IMR-90 (cell line): ENCODE results near the gene LIN9. TPM values are rescaled to one million over a fixed set of nuclear protein-coding genes. Genes with fewer than 3 reads are reported as not detected.
A peak's percentile ranks its signal among the peaks of the same experiment; 100 is the strongest.

Source experiments
- ATAC-seq: fragments of 200-7000 bp; cut with Tn5 transposase; 2 replicates; pipeline ENCODE4 v1.9.1; 2020; ENCODE audit warnings: low read depth, mild to moderate bottlenecking, moderate library complexity
- BruUV-seq: library from RNA; stranded (reverse); fragments of 400-500 nt; replicated peaks from 2 replicates; lab custom pipeline; 2021; lab: Mats Ljungman, UMichigan
- CTCF ChIA-PET: fragments of 300-600 bp; formaldehyde crosslinking; extraction: SDS; loops from one replicate; lab custom pipeline; 2021; ENCODE audit warnings: antibody characterized with exemption; lab: Yijun Ruan, JAX
- POLR2A ChIA-PET: fragments of 300-600 bp; sonication (Branson Sonifier 250); formaldehyde crosslinking; loops from one replicate; lab custom pipeline; 2022; ENCODE audit warnings: antibody characterized with exemption; ENCODE audit not compliant: unreplicated experiment; lab: Charles Lee
- DNase-seq: peaks from one replicate; pipeline ENCODE4 v3.0.0; 2013
- H2AFZ ChIP-seq: replicated peaks from 2 replicates; pipeline ENCODE3; 2013; ENCODE audit warnings: low read length, mild to moderate bottlenecking; ENCODE audit not compliant: poor library complexity
- H2AK5ac ChIP-seq: 2 replicates; pipeline ENCODE4 v1.6.1; 2013; ENCODE audit warnings: low read depth, low read length, inconsistent platforms
- H2AK9ac ChIP-seq: replicated peaks from 2 replicates; pipeline ENCODE3; 2013; ENCODE audit warnings: mild to moderate bottlenecking, low read depth, low read length, moderate library complexity; ENCODE audit not compliant: poor library complexity
- H2BK120ac ChIP-seq: 2 replicates; pipeline ENCODE4 v1.6.1; 2013; ENCODE audit warnings: low read depth, low read length, inconsistent platforms
- H2BK15ac ChIP-seq: 3 replicates; pipeline ENCODE4 v1.6.1; 2013; ENCODE audit warnings: low read depth, low read length, inconsistent platforms
- H2BK20ac ChIP-seq: 2 replicates; pipeline ENCODE4 v1.6.1; 2013; ENCODE audit warnings: low read depth, mild to moderate bottlenecking, inconsistent platforms, low read length, moderate library complexity
- H2BK5ac ChIP-seq: 2 replicates; pipeline ENCODE4 v1.6.1; 2013; ENCODE audit warnings: mild to moderate bottlenecking, low read depth, low read length, inconsistent platforms; ENCODE audit not compliant: poor library complexity, severe bottlenecking
- H3K14ac ChIP-seq: replicated peaks from 2 replicates; pipeline ENCODE4 v1.6.1; 2013; ENCODE audit warnings: low read depth, low read length, inconsistent platforms
- H3K18ac ChIP-seq: 2 replicates; pipeline ENCODE4 v1.6.1; 2013; ENCODE audit warnings: low read depth, low read length, control low read depth
- H3K23ac ChIP-seq: 2 replicates; pipeline ENCODE4 v1.6.1; 2013; ENCODE audit warnings: low read depth, low read length, inconsistent platforms
- H3K27ac ChIP-seq: 2 replicates; pipeline ENCODE4 v1.5.1; 2013; ENCODE audit warnings: mild to moderate bottlenecking, control low read depth, low read length; ENCODE audit not compliant: insufficient read depth
- H3K27me3 ChIP-seq: 2 replicates; pipeline ENCODE4 v1.6.1; 2013; ENCODE audit warnings: low read length; ENCODE audit not compliant: control insufficient read depth, insufficient read depth
- H3K36me3 ChIP-seq: 2 replicates; pipeline ENCODE4 v1.6.1; 2013; ENCODE audit warnings: low read length, mixed read lengths; ENCODE audit not compliant: control insufficient read depth, insufficient read depth
- H3K4ac ChIP-seq: 2 replicates; pipeline ENCODE4 v1.6.1; 2013; ENCODE audit warnings: low read depth, low read length, inconsistent platforms
- H3K4me1 ChIP-seq: 2 replicates; pipeline ENCODE4 v1.6.1; 2013; ENCODE audit warnings: low read length, mixed read lengths; ENCODE audit not compliant: control insufficient read depth, insufficient read depth
- H3K4me2 ChIP-seq: 2 replicates; pipeline ENCODE4 v1.6.1; 2013; ENCODE audit warnings: low read depth, mild to moderate bottlenecking, control low read depth, low read length, moderate library complexity
- H3K4me3 ChIP-seq: 2 replicates; pipeline ENCODE4 v1.5.1; 2013; ENCODE audit warnings: low read depth, mild to moderate bottlenecking, control low read depth, low read length, moderate library complexity; ENCODE audit not compliant: insufficient read depth
- H3K56ac ChIP-seq: 2 replicates; pipeline ENCODE4 v1.6.1; 2013; ENCODE audit warnings: low read length, inconsistent platforms; ENCODE audit not compliant: insufficient read depth; ENCODE audit errors: extremely low read depth
- H3K79me1 ChIP-seq, 2 experiments: 2 replicates each; pipeline ENCODE4 v1.6.1; 2013; ENCODE audit warnings: low read length in 2 of 2, inconsistent platforms in 1 of 2, low read depth in 1 of 2
- H3K9ac ChIP-seq: 2 replicates; pipeline ENCODE4 v1.6.1; 2013; ENCODE audit warnings: low read depth, low read length, control low read depth
- H3K9me1 ChIP-seq: 2 replicates; pipeline ENCODE4 v1.6.1; 2013; ENCODE audit warnings: low read length, inconsistent platforms; ENCODE audit not compliant: insufficient read depth
- H3K9me3 ChIP-seq: 2 replicates; pipeline ENCODE4 v1.6.1; 2013; ENCODE audit warnings: low read length; ENCODE audit not compliant: control insufficient read depth, insufficient read depth
- H4K20me1 ChIP-seq: 2 replicates; pipeline ENCODE4 v1.6.1; 2013; ENCODE audit warnings: low read length, inconsistent platforms; ENCODE audit not compliant: insufficient read depth
- H4K5ac ChIP-seq: 2 replicates; pipeline ENCODE4 v1.6.1; 2013; ENCODE audit warnings: mild to moderate bottlenecking, low read depth, low read length, control low read depth
- H4K8ac ChIP-seq, 2 experiments: 2 replicates each; pipeline ENCODE4 v1.6.1; 2013; ENCODE audit warnings: low read depth in 2 of 2, low read length in 2 of 2, control low read depth in 1 of 2, inconsistent platforms in 1 of 2
- H4K91ac ChIP-seq: 2 replicates; pipeline ENCODE4 v1.6.1; 2013; ENCODE audit warnings: low read depth, low read length, inconsistent platforms; ENCODE audit not compliant: insufficient read depth
- BHLHE40 ChIP-seq: fragments of 150-350 bp; IDR thresholded peaks from 2 replicates; pipeline ENCODE4 v1.6.1; 2016; ENCODE audit warnings: mild to moderate bottlenecking, low read depth, low read length
- CEBPB ChIP-seq: IDR thresholded peaks from 2 replicates; pipeline ENCODE4 v1.6.1; 2012; ENCODE audit warnings: low read depth, low read length, improper control_type of control experiment
- CHD1 ChIP-seq: IDR thresholded peaks from 2 replicates; pipeline ENCODE4 v1.6.1; 2012; ENCODE audit warnings: low read depth, low read length, improper control_type of control experiment
- CTCF ChIP-seq: conservative IDR thresholded peaks from 2 replicates; pipeline ENCODE4 v1.5.1; 2012; ENCODE audit warnings: mild to moderate bottlenecking, low read depth, low read length, improper control_type of control experiment
- ELK1 ChIP-seq: fragments of 150-350 bp; IDR thresholded peaks from 2 replicates; pipeline ENCODE4 v1.6.1; 2016; ENCODE audit warnings: low read depth, mild to moderate bottlenecking, low read length, moderate library complexity, borderline replicate concordance
- FOS ChIP-seq: fragments of 150-350 bp; IDR thresholded peaks from 2 replicates; pipeline ENCODE4 v1.6.1; 2016; ENCODE audit warnings: low read depth, low read length
- MAFK ChIP-seq: IDR thresholded peaks from 2 replicates; pipeline ENCODE4 v1.6.1; 2012; ENCODE audit warnings: low read depth, low read length, improper control_type of control experiment
- MAZ ChIP-seq: IDR thresholded peaks from 2 replicates; pipeline ENCODE4 v1.6.1; 2012; ENCODE audit warnings: low read depth, mild to moderate bottlenecking, low read length, improper control_type of control experiment, moderate library complexity, borderline replicate concordance
- MXI1 ChIP-seq: IDR thresholded peaks from 2 replicates; pipeline ENCODE4 v1.6.1; 2012; ENCODE audit warnings: low read depth, mild to moderate bottlenecking, low read length, moderate library complexity, borderline replicate concordance
- NFE2L2 ChIP-seq: fragments of 150-350 bp; IDR thresholded peaks from 2 replicates; pipeline ENCODE4 v1.6.1; 2016; ENCODE audit warnings: low read depth, mild to moderate bottlenecking, low read length
- POLR2A ChIP-seq: IDR thresholded peaks from 2 replicates; pipeline ENCODE4 v1.6.1; 2012; ENCODE audit warnings: mild to moderate bottlenecking, low read depth, low read length
- RAD21 ChIP-seq: IDR thresholded peaks from 2 replicates; pipeline ENCODE4 v1.6.1; 2012; ENCODE audit warnings: low read length, improper control_type of control experiment
- RCOR1 ChIP-seq: IDR thresholded peaks from 2 replicates; pipeline ENCODE4 v1.6.1; 2012; ENCODE audit warnings: mild to moderate bottlenecking, low read length, improper control_type of control experiment; ENCODE audit not compliant: insufficient replicate concordance
- RFX5 ChIP-seq: IDR thresholded peaks from 2 replicates; pipeline ENCODE4 v1.8.0; 2012; ENCODE audit warnings: low read depth, mild to moderate bottlenecking, low read length, moderate library complexity
- SMC3 ChIP-seq: fragments of 150-350 bp; IDR thresholded peaks from 2 replicates; pipeline ENCODE4 v1.6.1; 2016; ENCODE audit warnings: low read depth, mild to moderate bottlenecking, antibody characterized with exemption, low read length, moderate library complexity
- USF2 ChIP-seq: fragments of 150-350 bp; IDR thresholded peaks from 2 replicates; pipeline ENCODE4 v1.6.1; 2017; ENCODE audit warnings: mild to moderate bottlenecking, antibody characterized with exemption, low read length, low read depth
- WGBS, 2 experiments: methylation state at CpG; one replicate each; pipeline versions ENCODE4 v1.1.5 to v1.1.7; 2013; ENCODE audit warnings: missing lambda C conversion rate in 2 of 2; ENCODE audit not compliant: insufficient read length in 1 of 2; ENCODE audit errors: extremely low coverage in 2 of 2; 5-methylcytosine and 5-hydroxymethylcytosine counted together
- dilution Hi-C: fragments of 300-500 bp; cut with HindIII; formaldehyde crosslinking; loops from one replicate; pipeline ENCODE4 v1.14.3; 2018; ENCODE audit warnings: low sequenced_read_pairs; ENCODE audit not compliant: unreplicated experiment
- in situ Hi-C: fragments of 300-500 bp; cut with MboI; formaldehyde crosslinking; loops from 3 replicates; pipeline ENCODE4 v1.14.3; 2019; ENCODE audit warnings: low sequenced_read_pairs, inconsistent platforms, mixed read lengths
- intact Hi-C: fragments of 100-400 bp; cut with micrococcal nuclease; formaldehyde crosslinking; loops from 2 replicates; pipeline ENCODE4 v1.10.0; 2022
- polyA plus RNA-seq, 3 experiments: library from polyadenylated mRNA; depleted of rRNA; stranded (reverse); fragments of >200 nt; gene quantifications; 2 replicates each; pipeline ENCODE4 v1.2.3, GENCODE V29; 2012; ENCODE audit warnings: low replicate concordance in 1 of 3
- total RNA-seq: library from RNA; depleted of rRNA; stranded (reverse); fragments of >200 nt; gene quantifications from 2 replicates; pipeline ENCODE4 v1.2.3, GENCODE V29; 2012

The LIN9 gene
- total and polyA plus RNA-seq, 2 of the 4 experiments (the other 2 are of a cell fraction), result 2.3 to 3.9 TPM

GRCh38 chr1:226212545-226212944 is 96.4 kb downstream of the LIN9 start:
- Histone ChIP-seq H2AK5ac (no peak overlapping the region), H3K79me1 (no peaks in the 10 kb centered on the region), H2AK9ac (peak overlapping the region; percentile 23), H2BK120ac (no peak overlapping the region), H3K4me3 (no peak overlapping the region), H3K9ac (no peak overlapping the region), H3K9me1 (no peaks in the 10 kb centered on the region), H3K23ac (no peak overlapping the region), H3K9me3 (no peaks in the 10 kb centered on the region), H3K4me1 (no peaks in the 10 kb centered on the region), H3K4ac (no peak overlapping the region), H3K4me2 (no peak overlapping the region), H3K27ac (no peak overlapping the region), H2BK20ac (no peak overlapping the region), H3K27me3 (peaks cover 27% of the 10 kb centered on the region), H4K20me1 (no peaks in the 10 kb centered on the region), H3K36me3 (no peaks in the 10 kb centered on the region), H3K18ac (no peak overlapping the region), H2BK5ac (no peak overlapping the region), H4K91ac (no peak overlapping the region), H4K8ac (no peak overlapping the region), H4K5ac (no peak overlapping the region), H3K56ac (no peak overlapping the region), H2BK15ac (no peak overlapping the region), H3K14ac (no peak overlapping the region), H2AFZ (peak overlapping the region; percentile 58)
- intact Hi-C loops, result no loop called here
- dilution Hi-C loops, result no loop called here
- no peak for TF ChIP-seq CHD1
- no peak for TF ChIP-seq USF2
- no peak for TF ChIP-seq MXI1
- TF ChIP-seq MAFK, result no peak
- TF ChIP-seq POLR2A, result no peak
- TF ChIP-seq CTCF, result no peak
- TF ChIP-seq RFX5, result no peak
- TF ChIP-seq CEBPB, result no peak
- TF ChIP-seq NFE2L2, result no peak
- no peak for TF ChIP-seq RAD21
- no peak for TF ChIP-seq BHLHE40
- no peak for TF ChIP-seq ELK1
- TF ChIP-seq RCOR1, result no peak
- TF ChIP-seq FOS, result no peak
- no peak for TF ChIP-seq MAZ
- TF ChIP-seq SMC3, result no peak
- ATAC-seq (no peak), DNase-seq (no peak)
- ChIA-PET CTCF (no interaction called here), POLR2A (no interaction called here)
- WGBS, 2 experiments, result no CpG with 5 or more reads among the region's 8 CpGs
- in situ Hi-C loops, result no loop called here
- no TSS peak for BruUV-seq
